K562 (cell line): ENCODE measurements around the gene KCNH2. TPM values are rescaled to one million over a fixed set of nuclear protein-coding genes. Genes with fewer than 3 reads are reported as not detected.

Experiments used
- ATAC-seq: fragments of 200-7000 bp; cut with Tn5 transposase; 3 replicates; pipeline ENCODE4 v1.9.1; 2020; ENCODE audit warnings: moderate library complexity
- BruUV-seq: library from RNA; stranded (reverse); fragments of 400-500 nt; replicated peaks from 2 replicates; lab custom pipeline; 2021; lab: Mats Ljungman, UMichigan
- CTCF ChIA-PET: fragments of 300-600 bp; formaldehyde crosslinking; extraction: SDS; loops from one replicate; lab custom pipeline; 2021; ENCODE audit warnings: low intra/inter-chr PET ratio; lab: Yijun Ruan, JAX
- POLR2A ChIA-PET: fragments of 300-600, 350-650 bp; sonication (Branson Sonifier 250); formaldehyde crosslinking; extraction: SDS; loops from one replicate; lab custom pipeline; 2021; ENCODE audit warnings: antibody characterized with exemption, inconsistent platforms; lab: Yijun Ruan, JAX
- DNase-seq, 4 experiments: peaks; one replicate each; pipeline versions ENCODE4 v3.0.0 to v3.0.0-alpha.2; 2011 to 2018; ENCODE audit warnings: low spot score in 3 of 4, mixed read lengths in 3 of 4; ENCODE audit errors: extremely low read depth in 1 of 4
- FAIRE-seq: peaks from 2 replicates; lab custom pipeline; 2011; peaks lifted over from hg19 to GRCh38; lab: Jason Lieb, UNC
- H2AFZ ChIP-seq: 2 replicates; pipeline ENCODE4 v1.6.0; 2011; ENCODE audit warnings: low read depth, low read length, control low read depth, inconsistent platforms
- H3K27ac ChIP-seq: fragments of 200-600 bp; 3 replicates; pipeline ENCODE4 v1.8.0; 2011; ENCODE audit warnings: low read depth, mild to moderate bottlenecking, control low read depth, inconsistent platforms, low read length, moderate library complexity, mixed read lengths; ENCODE audit errors: extremely low read depth
- H3K27me3 ChIP-seq, 2 experiments: fragments of 300-600 bp in 1 of 2; 2 replicates in 1 of 2; 3 replicates in 1 of 2; pipeline versions ENCODE4 v1.6.0 to v1.8.0; 2011; ENCODE audit warnings: inconsistent platforms in 2 of 2, low read length in 2 of 2, mild to moderate bottlenecking in 1 of 2, mixed read lengths in 1 of 2, moderate library complexity in 1 of 2; ENCODE audit not compliant: control insufficient read depth in 2 of 2, insufficient read depth in 2 of 2
- H3K36me3 ChIP-seq: fragments of 300-600 bp; 3 replicates; pipeline ENCODE4 v1.8.0; 2011; ENCODE audit warnings: mild to moderate bottlenecking, low read length, inconsistent platforms; ENCODE audit not compliant: control insufficient read depth, insufficient read depth
- H3K4me1 ChIP-seq, 2 experiments: fragments of 200-600 bp in 1 of 2; replicated peaks in 1 of 2; 2 replicates in 1 of 2; 3 replicates in 1 of 2; pipeline versions ENCODE4 v1.5.1 to v1.8.0; 2011; ENCODE audit warnings: inconsistent platforms in 2 of 2, low read length in 2 of 2, mild to moderate bottlenecking in 1 of 2, mixed read lengths in 1 of 2, moderate library complexity in 1 of 2; ENCODE audit not compliant: control insufficient read depth in 2 of 2, insufficient read depth in 2 of 2
- H3K4me2 ChIP-seq: 2 replicates; pipeline ENCODE4 v1.6.1; 2011; ENCODE audit warnings: low read length, control low read depth, inconsistent platforms, mixed read lengths; ENCODE audit not compliant: insufficient read depth
- H3K4me3 ChIP-seq: fragments of 200-600 bp; sonication (generic), shearing (Covaris generic); 2 replicates; pipeline ENCODE4 v1.5.1; 2016; ENCODE audit warnings: control low read depth, inconsistent platforms
- H3K79me2 ChIP-seq: fragments of 200-600 bp; 3 replicates; pipeline ENCODE4 v1.8.0; 2011; ENCODE audit warnings: low read length, inconsistent platforms; ENCODE audit not compliant: control insufficient read depth, insufficient read depth
- H3K9ac ChIP-seq, 2 experiments: 2 replicates each; pipeline versions ENCODE4 v1.6.0 to v1.6.1; 2011; ENCODE audit warnings: low read depth in 2 of 2, low read length in 2 of 2, control low read depth in 1 of 2, inconsistent platforms in 1 of 2, mild to moderate bottlenecking in 1 of 2, mixed read lengths in 1 of 2; ENCODE audit not compliant: insufficient read depth in 1 of 2
- H3K9me1 ChIP-seq: one replicate; pipeline ENCODE4 v1.6.0; 2011; ENCODE audit warnings: inconsistent platforms, mild to moderate bottlenecking, low read length, moderate library complexity; ENCODE audit not compliant: control insufficient read depth, insufficient read depth
- H3K9me3 ChIP-seq: replicated peaks from 2 replicates; pipeline ENCODE4 v1.5.1; 2011; ENCODE audit warnings: low read depth, low read length, inconsistent platforms; ENCODE audit not compliant: control insufficient read depth, insufficient read depth
- H4K20me1 ChIP-seq: replicated peaks from 2 replicates; pipeline ENCODE4 v1.6.1; 2011; ENCODE audit warnings: low read length, inconsistent platforms, mixed read lengths; ENCODE audit not compliant: control insufficient read depth, insufficient read depth
- AFF4 ChIP-seq: sonication (generic); formaldehyde crosslinking; IDR thresholded peaks from 2 replicates; pipeline ENCODE4 v1.8.0; 2023; ENCODE audit warnings: mild to moderate bottlenecking, missing genetic modification reagents
- CBFA2T3 ChIP-seq: fragments of 450-650 bp; IDR thresholded peaks from 2 replicates; pipeline ENCODE4 v1.6.1; 2017
- CTBP1 ChIP-seq: fragments of 450-650 bp; IDR thresholded peaks from 2 replicates; pipeline ENCODE4 v1.6.1; 2016; ENCODE audit warnings: borderline replicate concordance
- MTF1 ChIP-seq: fragments of 250-450 bp; sonication (Bioruptor Pico); IDR thresholded peaks from 2 replicates; pipeline ENCODE4 v1.9.0; 2021; ENCODE audit warnings: moderate library complexity, mild to moderate bottlenecking, inconsistent platforms, borderline replicate concordance
- WGBS: fragments of 100-300 bp; shearing (Covaris generic); methylation state at CpG from one replicate; pipeline ENCODE4 v1.1.6; 2016; ENCODE audit warnings: low coverage, mixed read lengths; ENCODE audit not compliant: insufficient coverage; ENCODE audit errors: missing lambda C conversion rate; 5-methylcytosine and 5-hydroxymethylcytosine counted together
- in situ Hi-C: fragments of 300-500 bp; cut with MboI; formaldehyde crosslinking; loops from 4 replicates; pipeline ENCODE4 v1.15.0; 2018; ENCODE audit warnings: inconsistent platforms, mixed read lengths
- intact Hi-C: fragments of 100-400 bp; cut with micrococcal nuclease; formaldehyde crosslinking; loops from 2 replicates; pipeline ENCODE4 v1.14.2; 2022
- polyA plus RNA-seq, 8 experiments: library from polyadenylated mRNA; depleted of rRNA in 4 of 8; stranded (reverse) in 5 of 8; unstranded in 3 of 8; fragments of >200 nt; fragmentation: Nextera tagmentation in 2 of 8; fragmentation: Illumina TruSeq in 1 of 8; extraction: Ambion mirVana in 2 of 8; extraction: Trizol in 1 of 8; gene quantifications; 2 replicates each; pipeline versions ENCODE4 v1.2.1 to v1.2.3, GENCODE V29; 2011 to 2014; ENCODE audit warnings: inconsistent platforms in 1 of 8, missing spikeins in 1 of 8
- total RNA-seq, 7 experiments: library from RNA; depleted of rRNA in 6 of 7; stranded (reverse); fragments of >200 nt in 6 of 7; fragmentation: Illumina TruSeq in 2 of 7; extraction: Trizol in 2 of 7; gene quantifications; 2 replicates each; pipeline versions ENCODE4 v1.2.1 to v1.2.3, GENCODE V29; 2011 to 2021; ENCODE audit warnings: low replicate concordance in 1 of 7

Gene KCNH2
- total and polyA plus RNA-seq, 9 of the 15 experiments (the other 6 are each of a cell fraction or from before 2014, with no cell fraction given), result 18.1 to 368 (median 218) TPM

- Histone ChIP-seq H3K36me3 (no peaks in the 10 kb centered on the region), H3K4me3 (no peak overlapping the region), H3K4me2 (no peak overlapping the region), H3K9ac (no peak overlapping the region), H3K27ac (no peak overlapping the region), H3K79me2 (no peaks in the 10 kb centered on the region), H4K20me1 (peaks cover 5% of the 10 kb centered on the region; the same call in 1 of the 2 replicates), H3K9me1 (no peaks in the 10 kb centered on the region), H2AFZ (no peak overlapping the region), H3K9me3 (peaks cover 2% of the 10 kb centered on the region; the same call in 1 of the 2 replicates), H3K4me1 (peaks cover 5 to 11% of the 10 kb centered on the region in 2 experiments; a peak in 3 of 5 replicates), H3K27me3 (peaks cover 22 to 38% of the 10 kb centered on the region in 2 experiments; a peak in 4 of 5 replicates)
- FAIRE-seq, result no peak
- ChIA-PET POLR2A (no interaction called here), CTCF (interaction anchor here (0.6 to 1.2 kb wide), 2 partner anchors 215 to 508 kb away, joined by 3 to 5 read pairs; no protein-coding TSS in a partner anchor)
- DNase-seq, result peak in 2 of 4 experiments; percentile 6 to 29
- TF ChIP-seq MTF1 (CRISPR knock-in tag), result no peak
- TF ChIP-seq CTBP1, result peak; percentile 14; the same call in 1 of the 2 replicates
- TF ChIP-seq AFF4 (CRISPR knock-in tag), result no peak
- 0 out of 2 replicates have a peak, but pooled peaks have one; percentile 5 for TF ChIP-seq CBFA2T3
- no TSS peak for BruUV-seq
- no peak for ATAC-seq
- intact Hi-C loops, result loop anchor here (5.0 kb wide), 1 partner anchor 216 kb away; no protein-coding TSS in a partner anchor
- 4% methylated on average over 2 of the region's 2 CpGs for WGBS
- in situ Hi-C loops, result loop anchor here (5.0 kb wide), 1 partner anchor 91 kb away; no protein-coding TSS in a partner anchor
These were observed 82.3 kb downstream of the KCNH2 start for GRCh38 chr7:150895809-150896208.

Other genes starting within 250 kb of the KCNH2 start
Only the 7 nearest of the 17 such genes appear.
- gene NOS3, start 12.7 kb upstream of the KCNH2 start, total RNA-seq (2014; rRNA removed), result 121 and 170 TPM in 2 replicates
- 3.1 and 4.3 TPM in 2 replicates for gene NOS3, start 12.7 kb upstream of the KCNH2 start, total RNA-seq (2014; rRNA removed; fragmentation: Illumina TruSeq; extraction: Trizol)
- gene NOS3, start 12.7 kb upstream of the KCNH2 start, total RNA-seq (2015; rRNA removed; fragmentation: Illumina TruSeq; extraction: Trizol), result 43.2 and 45.8 TPM in 2 replicates
- 111 and 124 TPM in 2 replicates for gene NOS3, start 12.7 kb upstream of the KCNH2 start, total RNA-seq (2021)
- 23.6 and 47.3 TPM in 2 replicates for gene NOS3, start 12.7 kb upstream of the KCNH2 start, polyA plus RNA-seq (2011; rRNA removed)
- 23.6 and 88.1 TPM in 2 replicates for gene NOS3, start 12.7 kb upstream of the KCNH2 start, polyA plus RNA-seq (2014; fragmentation: Illumina TruSeq; extraction: Trizol)
- 1 to 10 TPM; 1.1 to 2.9 TPM for gene NOS3, start 12.7 kb upstream of the KCNH2 start, polyA plus RNA-seq (2014; fragmentation: Nextera tagmentation; extraction: Ambion mirVana)
- gene NOS3, start 12.7 kb upstream of the KCNH2 start, polyA plus RNA-seq (2014; rRNA removed), result 102 and 118 TPM in 2 replicates
- 2.0 and 2.1 TPM in 2 replicates for gene ATG9B, start 46.2 kb upstream of the KCNH2 start, total RNA-seq (2014; rRNA removed)
- gene ATG9B, start 46.2 kb upstream of the KCNH2 start, total RNA-seq (2014; rRNA removed; fragmentation: Illumina TruSeq; extraction: Trizol), result 0.64 and 1.2 TPM in 2 replicates
- gene ATG9B, start 46.2 kb upstream of the KCNH2 start, total RNA-seq (2015; rRNA removed; fragmentation: Illumina TruSeq; extraction: Trizol), result 0.29 and 0.90 TPM in 2 replicates
- gene ATG9B, start 46.2 kb upstream of the KCNH2 start, total RNA-seq (2021), result 2.2 and 4.7 TPM in 2 replicates
- gene ATG9B, start 46.2 kb upstream of the KCNH2 start, polyA plus RNA-seq (2011; rRNA removed), result 1.3 and 1.7 TPM in 2 replicates
- gene ATG9B, start 46.2 kb upstream of the KCNH2 start, polyA plus RNA-seq (2014; fragmentation: Illumina TruSeq; extraction: Trizol), result 0.92 and 1.4 TPM in 2 replicates
- 1 to 10 TPM; 5.0 to 6.9 TPM for gene ATG9B, start 46.2 kb upstream of the KCNH2 start, polyA plus RNA-seq (2014; fragmentation: Nextera tagmentation; extraction: Ambion mirVana)
- gene ATG9B, start 46.2 kb upstream of the KCNH2 start, polyA plus RNA-seq (2014; rRNA removed), result 2.7 and 8.0 TPM in 2 replicates
- gene ABCB8, start 50.1 kb upstream of the KCNH2 start, total RNA-seq (2014; rRNA removed), result 63.5 and 79.1 TPM in 2 replicates
- gene ABCB8, start 50.1 kb upstream of the KCNH2 start, total RNA-seq (2014; rRNA removed; fragmentation: Illumina TruSeq; extraction: Trizol), result 16.9 and 21.9 TPM in 2 replicates
- gene ABCB8, start 50.1 kb upstream of the KCNH2 start, total RNA-seq (2015; rRNA removed; fragmentation: Illumina TruSeq; extraction: Trizol), result 36.3 and 38.0 TPM in 2 replicates
- 106 and 109 TPM in 2 replicates for gene ABCB8, start 50.1 kb upstream of the KCNH2 start, total RNA-seq (2021)
- 27.0 and 42.2 TPM in 2 replicates for gene ABCB8, start 50.1 kb upstream of the KCNH2 start, polyA plus RNA-seq (2011; rRNA removed)
- gene ABCB8, start 50.1 kb upstream of the KCNH2 start, polyA plus RNA-seq (2014; fragmentation: Illumina TruSeq; extraction: Trizol), result 61.4 and 89.2 TPM in 2 replicates
- gene ABCB8, start 50.1 kb upstream of the KCNH2 start, polyA plus RNA-seq (2014; fragmentation: Nextera tagmentation; extraction: Ambion mirVana), result 1 to 10 TPM; 7.6 to 9.2 TPM
- gene ABCB8, start 50.1 kb upstream of the KCNH2 start, polyA plus RNA-seq (2014; rRNA removed), result 73.6 and 81.3 TPM in 2 replicates
- 0.32 and 1.5 TPM in 2 replicates for gene ASIC3, start 70.2 kb upstream of the KCNH2 start, total RNA-seq (2014; rRNA removed)
- gene ASIC3, start 70.2 kb upstream of the KCNH2 start, total RNA-seq (2014; rRNA removed; fragmentation: Illumina TruSeq; extraction: Trizol), result 0.32 and 0.40 TPM in 2 replicates
- 0.87 and 0.98 TPM in 2 replicates for gene ASIC3, start 70.2 kb upstream of the KCNH2 start, total RNA-seq (2015; rRNA removed; fragmentation: Illumina TruSeq; extraction: Trizol)
- 2.9 and 3.2 TPM in 2 replicates for gene ASIC3, start 70.2 kb upstream of the KCNH2 start, total RNA-seq (2021)
- gene ASIC3, start 70.2 kb upstream of the KCNH2 start, polyA plus RNA-seq (2011; rRNA removed), result 1.3 and 2.7 TPM in 2 replicates
- 2.4 and 2.7 TPM in 2 replicates for gene ASIC3, start 70.2 kb upstream of the KCNH2 start, polyA plus RNA-seq (2014; fragmentation: Illumina TruSeq; extraction: Trizol)
- gene ASIC3, start 70.2 kb upstream of the KCNH2 start, polyA plus RNA-seq (2014; fragmentation: Nextera tagmentation; extraction: Ambion mirVana), result under 1 TPM; 0.11 to 0.44 TPM
- 3.3 and 5.0 TPM in 2 replicates for gene ASIC3, start 70.2 kb upstream of the KCNH2 start, polyA plus RNA-seq (2014; rRNA removed)
- gene CDK5, start 79.6 kb upstream of the KCNH2 start, total RNA-seq (2014; rRNA removed), result 38.0 and 53.5 TPM in 2 replicates
- 11.8 and 20.3 TPM in 2 replicates for gene CDK5, start 79.6 kb upstream of the KCNH2 start, total RNA-seq (2014; rRNA removed; fragmentation: Illumina TruSeq; extraction: Trizol)
- gene CDK5, start 79.6 kb upstream of the KCNH2 start, total RNA-seq (2015; rRNA removed; fragmentation: Illumina TruSeq; extraction: Trizol), result 32.2 and 35.8 TPM in 2 replicates
- 25.0 and 25.3 TPM in 2 replicates for gene CDK5, start 79.6 kb upstream of the KCNH2 start, total RNA-seq (2021)
- 27.5 and 28.6 TPM in 2 replicates for gene CDK5, start 79.6 kb upstream of the KCNH2 start, polyA plus RNA-seq (2011; rRNA removed)
- gene CDK5, start 79.6 kb upstream of the KCNH2 start, polyA plus RNA-seq (2014; fragmentation: Illumina TruSeq; extraction: Trizol), result 29.0 and 34.3 TPM in 2 replicates
- 10 to 100 TPM in 1 of 2 experiments, 1 to 10 TPM in 1; 3.2 to 18.1 TPM for gene CDK5, start 79.6 kb upstream of the KCNH2 start, polyA plus RNA-seq (2014; fragmentation: Nextera tagmentation; extraction: Ambion mirVana)
- 25.6 and 28.4 TPM in 2 replicates for gene CDK5, start 79.6 kb upstream of the KCNH2 start, polyA plus RNA-seq (2014; rRNA removed)
- gene SLC4A2, start 81.3 kb upstream of the KCNH2 start, total RNA-seq (2014; rRNA removed), result 360 and 417 TPM in 2 replicates
- gene SLC4A2, start 81.3 kb upstream of the KCNH2 start, total RNA-seq (2014; rRNA removed; fragmentation: Illumina TruSeq; extraction: Trizol), result 32.6 and 55.0 TPM in 2 replicates
- gene SLC4A2, start 81.3 kb upstream of the KCNH2 start, total RNA-seq (2015; rRNA removed; fragmentation: Illumina TruSeq; extraction: Trizol), result 130 and 132 TPM in 2 replicates
- gene SLC4A2, start 81.3 kb upstream of the KCNH2 start, total RNA-seq (2021), result 363 and 375 TPM in 2 replicates
- 69.2 and 85.2 TPM in 2 replicates for gene SLC4A2, start 81.3 kb upstream of the KCNH2 start, polyA plus RNA-seq (2011; rRNA removed)
- 166 and 212 TPM in 2 replicates for gene SLC4A2, start 81.3 kb upstream of the KCNH2 start, polyA plus RNA-seq (2014; fragmentation: Illumina TruSeq; extraction: Trizol)
- 10 to 100 TPM; 11.4 to 28.8 TPM for gene SLC4A2, start 81.3 kb upstream of the KCNH2 start, polyA plus RNA-seq (2014; fragmentation: Nextera tagmentation; extraction: Ambion mirVana)
- gene SLC4A2, start 81.3 kb upstream of the KCNH2 start, polyA plus RNA-seq (2014; rRNA removed), result 306 and 316 TPM in 2 replicates
- 114 and 139 TPM in 2 replicates for gene FASTK, start 102.5 kb upstream of the KCNH2 start, total RNA-seq (2014; rRNA removed)
- gene FASTK, start 102.5 kb upstream of the KCNH2 start, total RNA-seq (2014; rRNA removed; fragmentation: Illumina TruSeq; extraction: Trizol), result 8.3 and 12.6 TPM in 2 replicates
- gene FASTK, start 102.5 kb upstream of the KCNH2 start, total RNA-seq (2015; rRNA removed; fragmentation: Illumina TruSeq; extraction: Trizol), result 50.3 and 55.4 TPM in 2 replicates
- 106 and 112 TPM in 2 replicates for gene FASTK, start 102.5 kb upstream of the KCNH2 start, total RNA-seq (2021)
- 48.2 and 69.4 TPM in 2 replicates for gene FASTK, start 102.5 kb upstream of the KCNH2 start, polyA plus RNA-seq (2011; rRNA removed)
- gene FASTK, start 102.5 kb upstream of the KCNH2 start, polyA plus RNA-seq (2014; fragmentation: Illumina TruSeq; extraction: Trizol), result 38.2 and 53.4 TPM in 2 replicates
- gene FASTK, start 102.5 kb upstream of the KCNH2 start, polyA plus RNA-seq (2014; fragmentation: Nextera tagmentation; extraction: Ambion mirVana), result 1 to 10 TPM in 1 of 2 experiments, under 1 TPM in 1; 0.51 to 2.7 TPM
- 150 and 181 TPM in 2 replicates for gene FASTK, start 102.5 kb upstream of the KCNH2 start, polyA plus RNA-seq (2014; rRNA removed)